ENCODE measurements around the gene CSNK2A1.

Gene CSNK2A1

GRCh38 chr20:469746-470490 lies 73.7 kb downstream of the CSNK2A1 start:
- no peak overlapping the region for H3K4me3 ChIP-seq (replicated peaks; ENCODE audit: low read depth, low read length)
- no peak for DNase-seq (ENCODE audit: low read depth)
- no peak for TF ChIP-seq CTCF (IDR thresholded peaks at IDR 0.05; ENCODE audit: low read length, missing control alignments)

- no peak overlapping the region for H3K4me3 ChIP-seq (replicated peaks; ENCODE audit: low read depth, low read length)
- TF ChIP-seq CTCF (IDR thresholded peaks at IDR 0.05; ENCODE audit: low read length, missing control alignments) = no peak
- no peak for DNase-seq (ENCODE audit: low read depth)
Measured at GRCh38 chr20:467755-468154, 75.8 kb downstream of the CSNK2A1 start.

- peak; percentile 87 for DNase-seq (ENCODE audit: low read depth)
- peak; percentile 14 for TF ChIP-seq CTCF (IDR thresholded peaks at IDR 0.05; ENCODE audit: low read length, missing control alignments)
- peak within 1 kb of the TSS; percentile 84 for H3K4me3 ChIP-seq (replicated peaks; ENCODE audit: low read depth, low read length)
Measured at GRCh38 chr20:462199-462991, 81.2 kb downstream of the CSNK2A1 start, which contains the start of gene TBC1D20. Gene TBC1D20, minus strand, starts transcription at chr20:462533. Its CDS starts 128 bp downstream, at chr20:462405.

GRCh38 chr20:461254-462198 lies 82.1 kb downstream of the CSNK2A1 start:
- DNase-seq (ENCODE audit: low read depth) = peak; percentile 52
- TF ChIP-seq CTCF (IDR thresholded peaks at IDR 0.05; ENCODE audit: low read length, missing control alignments) = no peak

GRCh38 chr20:460707-461106 lies 82.9 kb downstream of the CSNK2A1 start:
- TF ChIP-seq CTCF (IDR thresholded peaks at IDR 0.05; ENCODE audit: low read length, missing control alignments) = no peak
- peak; percentile 38 for DNase-seq (ENCODE audit: low read depth)
- peak overlapping the region; percentile 84 for H3K4me3 ChIP-seq (replicated peaks; ENCODE audit: low read depth, low read length)

More at GRCh38 chr20:461254-462198, 82.1 kb downstream of the CSNK2A1 start:
- peak overlapping the region; percentile 84 for H3K4me3 ChIP-seq (replicated peaks; ENCODE audit: low read depth, low read length)

- peak overlapping the region; percentile 84 for H3K4me3 ChIP-seq (replicated peaks; ENCODE audit: low read depth, low read length)
Measured at GRCh38 chr20:460180-460579, 83.4 kb downstream of the CSNK2A1 start.

More at GRCh38 chr20:460180-460579, 83.4 kb downstream of the CSNK2A1 start:
- no peak for DNase-seq (ENCODE audit: low read depth)
- TF ChIP-seq CTCF (IDR thresholded peaks at IDR 0.05; ENCODE audit: low read length, missing control alignments) = no peak

Data from fibroblast of pulmonary artery (primary cell).